Measurements from ENCODE around the gene STAT5B.

STAT5B gene

GRCh38 chr17:42284566-42284965, 8.4 kb upstream of the STAT5B start:
- DNase-seq (ENCODE audit: low read depth): no peak

DNA sequence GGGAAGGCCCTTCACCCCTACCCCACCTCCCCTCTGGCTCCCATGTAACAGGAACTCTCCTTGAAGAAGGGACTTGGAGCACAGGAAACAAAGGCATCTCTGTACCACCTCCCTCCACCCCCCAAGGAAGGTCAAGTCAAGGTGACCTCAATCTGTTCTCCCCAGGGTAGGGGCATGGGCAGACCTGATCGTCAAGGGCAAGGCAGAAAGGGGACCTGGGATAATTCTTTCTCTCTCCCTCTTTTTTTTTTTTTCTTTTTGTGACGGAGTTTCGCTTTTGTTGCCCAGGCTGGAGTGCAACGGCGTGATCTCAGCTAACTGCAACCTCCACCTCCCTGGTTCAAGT, 7.8 kb upstream of the STAT5B start:
- DNase-seq (ENCODE audit: low read depth): no peak

DNA sequence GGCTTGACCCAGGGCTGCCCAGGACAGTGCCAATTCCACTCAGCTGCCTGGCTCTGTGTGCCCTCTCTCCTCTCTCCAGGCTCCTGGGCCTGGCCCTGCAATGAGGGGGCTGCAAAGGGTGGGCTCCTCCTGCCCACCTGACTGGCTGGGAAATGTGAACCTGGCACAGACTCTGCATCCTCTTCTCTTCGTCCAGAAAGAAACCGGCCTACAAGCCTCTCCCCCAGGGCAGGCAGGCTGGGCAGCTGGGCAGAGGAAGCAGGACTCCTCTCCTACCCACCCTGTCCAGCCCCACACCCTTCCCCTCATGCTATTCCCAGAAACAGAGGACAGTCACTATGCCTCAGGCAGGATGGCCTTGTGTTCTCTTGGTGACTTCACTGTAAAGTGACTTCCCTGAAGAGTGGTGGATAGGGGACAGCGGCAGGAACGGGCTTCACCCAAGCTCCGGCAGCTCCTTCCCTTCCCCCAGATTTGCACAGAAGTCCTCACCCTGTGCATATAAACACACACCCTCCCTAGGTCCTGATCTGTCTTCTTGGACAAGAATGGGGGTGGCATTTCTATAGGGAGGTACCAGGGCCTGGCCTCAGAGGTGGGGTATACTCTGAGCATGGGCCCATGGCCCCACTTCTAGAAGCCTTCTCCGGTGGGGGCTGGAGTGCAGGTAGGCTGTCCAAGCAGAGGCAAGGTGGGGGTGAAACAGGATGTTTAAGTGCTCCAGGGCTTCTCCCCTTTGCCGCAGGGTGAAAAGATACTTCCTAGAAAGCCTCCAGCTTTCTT, 7.2 kb upstream of the STAT5B start:
- DNase-seq (ENCODE audit: low read depth): no peak

DNA sequence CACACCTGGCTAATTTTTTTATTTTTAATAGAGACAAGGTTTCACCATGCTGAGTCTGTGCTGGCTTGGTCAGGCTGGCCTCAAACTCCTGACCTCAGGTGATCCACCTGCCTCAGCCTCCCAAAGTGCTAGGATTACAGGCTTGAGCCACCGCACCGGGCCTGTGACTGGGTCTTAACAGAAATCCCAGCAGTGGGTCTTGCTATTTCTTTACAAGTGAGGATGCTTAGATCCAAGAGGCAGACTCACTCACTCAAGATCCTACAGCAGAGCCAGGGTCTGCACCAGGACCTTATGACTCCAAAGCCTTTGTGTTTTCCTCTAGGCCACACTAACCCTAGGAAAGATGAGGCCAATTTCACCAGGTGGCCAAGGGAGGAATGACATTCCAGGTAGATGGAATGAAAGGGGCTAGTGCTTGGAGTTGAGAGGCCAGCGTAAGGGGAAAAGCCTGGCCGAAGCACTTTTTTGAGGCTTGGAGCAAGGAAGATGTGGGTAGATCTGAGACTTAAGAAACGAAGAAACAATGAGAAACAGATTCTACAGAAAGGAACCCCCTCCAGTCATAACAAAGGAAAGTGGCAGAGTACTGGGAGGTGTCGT, 6.4 kb upstream of the STAT5B start:
- no peak for DNase-seq (ENCODE audit: low read depth)

GRCh38 chr17:42281571-42282096, 5.4 kb upstream of the STAT5B start:
- DNase-seq (ENCODE audit: low read depth): no peak

GRCh38 chr17:42279776-42280630, 3.8 kb upstream of the STAT5B start:
- DNase-seq (ENCODE audit: low read depth): no peak

DNA sequence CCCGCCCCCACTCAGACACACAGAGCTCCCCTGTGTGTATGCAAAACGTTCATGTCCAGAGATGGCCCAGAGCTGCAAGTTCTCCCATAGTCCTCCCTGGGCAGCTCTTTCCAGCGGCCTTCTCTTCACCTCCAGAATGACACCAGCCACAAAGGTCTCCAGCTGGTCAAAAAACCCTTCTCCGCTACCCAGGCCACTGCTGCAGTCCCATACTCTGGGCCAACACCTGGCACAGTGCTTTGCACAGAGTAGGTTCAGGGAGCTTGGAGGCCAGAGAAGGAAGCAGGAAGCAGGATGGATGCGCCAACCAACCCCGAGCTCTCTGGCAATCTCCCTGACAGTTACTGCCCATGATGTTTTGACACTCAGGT, 1.1 kb upstream of the STAT5B start:
- no peak for DNase-seq (ENCODE audit: low read depth)

DNA sequence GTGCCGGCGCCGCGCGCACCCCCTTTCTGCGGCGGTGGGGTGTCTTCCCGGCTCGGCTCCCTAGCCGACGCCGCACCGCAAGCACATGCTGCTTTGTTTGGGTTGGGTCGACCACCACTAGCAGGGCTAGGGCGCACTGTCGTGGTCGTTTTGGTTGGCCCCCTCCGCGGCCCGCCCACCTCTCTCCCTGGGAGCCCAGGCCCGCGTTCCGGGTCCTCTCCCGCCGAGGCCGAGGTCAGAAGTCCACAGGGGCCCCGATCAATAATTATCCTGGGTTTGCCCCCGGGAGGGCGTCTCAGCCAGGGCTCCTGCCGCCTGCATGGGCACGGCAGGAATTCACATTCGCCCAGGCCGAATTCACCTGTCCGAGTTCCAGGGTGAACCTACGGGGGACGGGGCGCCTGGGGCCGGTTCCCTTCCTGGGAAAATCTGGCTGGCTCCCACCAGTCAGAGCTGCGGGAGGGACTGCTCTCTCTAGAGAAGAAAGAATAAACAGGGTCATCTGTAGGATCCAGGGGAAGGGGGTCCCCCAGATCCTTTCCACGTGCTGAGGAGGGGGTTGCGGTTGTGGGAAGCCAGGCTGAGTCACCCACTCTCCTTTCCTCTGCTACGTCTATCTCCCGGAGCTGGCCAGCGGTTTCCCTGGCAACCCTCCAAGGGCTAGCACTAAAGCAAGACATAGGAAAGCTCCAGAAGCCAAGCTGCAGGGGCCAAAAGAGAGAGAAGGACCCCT, 584 bp upstream of the STAT5B start:
- DNase-seq (ENCODE audit: low read depth): no peak

DNA sequence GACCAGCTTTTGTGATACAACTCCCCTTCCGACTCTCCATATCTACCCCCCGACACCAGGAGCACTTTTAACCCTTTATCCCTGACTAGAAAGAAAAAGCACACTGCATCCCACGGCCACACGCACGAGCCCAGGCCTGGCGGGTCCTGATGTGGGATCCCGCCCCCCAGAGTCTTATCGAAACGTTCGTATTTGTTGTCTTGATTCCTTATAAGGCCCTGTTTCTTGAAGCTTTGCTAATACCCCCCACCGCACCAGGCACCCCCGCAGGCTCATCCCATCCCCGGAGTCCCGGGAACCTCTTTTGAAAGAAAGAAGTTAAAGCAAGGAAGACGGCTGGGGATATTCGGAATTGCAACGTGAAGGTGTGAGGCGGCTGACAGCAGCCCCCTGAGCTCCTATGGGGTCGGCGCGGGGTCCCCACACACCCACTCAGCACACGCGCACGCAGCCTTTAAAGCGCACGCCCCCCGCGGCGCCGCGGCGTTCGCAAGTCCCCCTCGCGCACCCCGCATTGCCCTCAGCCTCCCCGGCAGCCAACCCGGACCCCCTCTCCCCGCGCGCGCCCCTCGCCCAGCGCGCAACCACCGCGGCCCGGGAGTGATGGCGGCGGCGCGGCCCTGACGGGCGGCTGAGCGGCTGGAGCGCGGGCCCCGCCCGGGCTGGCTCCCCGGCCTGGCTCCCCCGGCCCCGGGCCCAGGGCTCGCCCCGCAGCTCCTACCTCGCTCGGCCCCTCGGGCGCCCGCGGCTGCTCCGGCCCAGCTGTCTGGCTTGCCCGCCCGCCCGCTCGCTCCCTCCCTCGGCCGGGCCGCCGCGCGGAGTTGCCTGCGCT, 448 bp downstream of the STAT5B start:
- peak; percentile 19 for DNase-seq (ENCODE audit: low read depth)

DNA sequence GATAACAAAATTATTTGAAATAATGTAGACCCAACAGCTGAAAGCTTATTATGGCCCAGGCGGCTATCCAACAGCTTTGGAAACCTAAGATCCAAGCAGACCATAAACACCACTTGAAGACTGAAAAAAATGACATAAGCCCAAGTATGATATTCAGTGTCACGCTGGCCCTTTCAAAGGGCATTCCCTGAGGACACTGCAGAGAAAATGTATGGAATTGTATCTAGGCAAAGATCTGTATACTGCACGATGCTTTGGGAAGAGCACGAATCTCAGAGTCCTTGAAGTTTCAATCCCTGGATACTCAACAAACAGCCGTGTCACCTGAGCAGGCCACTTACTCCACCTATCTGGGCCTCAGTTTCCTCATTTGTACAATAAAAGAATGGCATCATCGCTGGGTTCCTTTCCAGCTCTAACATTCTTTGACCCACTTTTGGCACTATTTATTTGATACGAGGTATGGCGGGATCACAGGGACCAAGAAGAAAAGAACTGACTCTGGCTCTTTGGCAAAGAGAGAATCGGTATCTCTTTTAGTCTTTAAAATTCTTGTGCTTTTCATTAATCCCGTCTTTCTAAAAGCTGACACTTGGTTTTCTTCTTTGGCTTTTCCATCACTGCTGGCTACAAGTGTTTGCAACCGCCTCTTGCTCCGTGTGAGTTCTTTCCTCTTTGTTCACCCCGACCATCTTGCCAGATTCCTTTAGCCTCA, 1.2 kb downstream of the STAT5B start:
- no peak for DNase-seq (ENCODE audit: low read depth)

DNA sequence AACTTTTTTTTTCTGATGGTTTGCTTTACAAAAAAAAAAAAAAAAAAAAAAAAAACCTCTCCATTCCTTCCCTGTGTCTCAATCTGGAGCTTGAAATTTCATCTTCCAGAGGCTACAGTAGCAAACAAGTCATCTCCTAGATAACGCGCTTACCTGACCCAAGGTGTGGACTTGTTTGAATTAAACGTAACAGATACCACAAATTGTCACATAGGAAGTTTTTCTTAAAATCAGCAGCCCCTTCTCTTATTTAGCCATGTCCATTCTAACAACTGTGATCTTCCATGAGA, 2.0 kb downstream of the STAT5B start:
- no peak for DNase-seq (ENCODE audit: low read depth)

GRCh38 chr17:42273474-42274252, 2.5 kb downstream of the STAT5B start:
- DNase-seq (ENCODE audit: low read depth): no peak

- no peak for DNase-seq (ENCODE audit: low read depth)
These were observed 3.9 kb downstream of the STAT5B start for GRCh38 chr17:42272162-42272907.

DNA sequence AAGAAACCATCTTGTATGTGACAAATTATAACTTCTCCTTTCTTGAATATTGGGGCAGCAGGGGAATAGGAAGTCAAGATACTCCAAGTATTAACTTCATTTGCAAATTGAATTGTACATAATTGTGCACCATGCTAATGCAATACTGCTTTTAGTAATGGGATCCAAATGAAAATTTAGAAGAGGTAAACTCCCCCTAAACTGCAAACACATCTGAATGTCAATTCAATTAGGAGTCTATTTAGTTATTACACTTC, 4.5 kb downstream of the STAT5B start:
- no peak for DNase-seq (ENCODE audit: low read depth)

DNA sequence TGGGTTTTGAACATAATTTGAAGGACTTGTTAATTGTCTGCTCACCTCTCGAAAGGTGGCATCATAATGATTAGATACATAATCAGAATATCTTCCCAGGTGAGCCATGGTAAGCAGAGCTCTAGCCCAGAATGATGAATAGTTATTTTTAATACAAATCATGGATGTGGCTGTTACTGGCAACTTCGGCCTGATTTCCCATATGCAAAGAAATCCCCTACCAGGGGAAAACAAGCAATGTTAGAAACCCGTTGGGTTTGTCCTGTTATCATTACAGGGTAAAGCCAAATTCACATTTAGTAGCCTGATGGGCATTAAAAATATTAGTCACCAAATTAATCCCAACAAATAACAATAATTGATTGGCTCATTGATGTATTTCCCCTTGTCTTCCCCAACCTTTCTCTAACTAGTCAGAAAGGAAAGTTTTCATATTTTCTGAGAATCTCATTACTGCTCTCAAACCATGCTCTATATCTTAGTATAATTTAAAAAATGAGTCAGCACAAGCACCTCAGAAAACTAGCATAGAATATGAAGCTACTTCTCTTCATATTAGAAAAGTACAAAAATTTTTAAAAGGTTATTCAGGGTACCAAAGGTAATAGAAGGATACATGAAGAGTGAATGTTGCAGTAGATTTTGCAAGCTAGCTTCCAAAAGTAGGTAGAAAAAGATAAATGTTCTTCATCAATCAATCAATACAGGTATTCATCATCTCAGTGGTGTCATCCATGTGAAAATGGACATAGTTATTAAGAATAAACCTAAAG, 5.0 kb downstream of the STAT5B start:
- DNase-seq (ENCODE audit: low read depth): no peak

DNA sequence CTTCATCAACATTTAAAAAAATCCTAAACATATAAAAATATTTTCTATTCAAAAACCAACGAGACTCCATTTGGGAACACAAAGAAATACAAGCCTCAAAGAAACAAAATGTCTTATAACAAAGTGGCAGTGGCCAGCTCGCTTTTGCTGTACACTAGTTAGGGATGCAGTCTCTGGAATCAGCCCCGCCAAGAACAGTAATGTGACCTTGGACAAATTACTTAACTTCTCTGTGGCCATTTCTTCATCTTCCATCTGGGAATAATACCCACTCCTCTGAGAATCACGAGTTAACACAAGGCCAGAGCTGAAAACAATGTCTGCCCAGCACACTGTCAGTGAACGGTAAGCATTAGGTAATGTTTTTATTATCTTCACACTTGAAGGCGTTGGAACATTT, 5.6 kb downstream of the STAT5B start:
- no peak for DNase-seq (ENCODE audit: low read depth)

DNA sequence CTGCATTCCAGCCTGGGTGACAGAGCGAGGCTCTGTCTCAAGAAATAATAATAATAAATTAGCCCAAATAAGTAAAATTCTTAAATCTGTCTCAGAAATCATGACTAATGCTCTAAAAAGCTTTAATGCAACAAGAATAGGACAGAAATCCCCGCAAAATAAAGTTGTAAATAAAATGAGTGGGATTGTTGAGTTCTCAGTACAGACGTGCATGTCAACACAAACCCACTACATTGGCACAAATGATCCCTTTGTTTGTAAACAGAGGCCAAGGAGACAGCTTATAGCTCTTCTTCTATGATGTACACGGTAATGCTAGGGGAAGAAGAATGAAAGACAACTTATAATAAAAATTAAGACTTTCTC, 6.0 kb downstream of the STAT5B start:
- no peak for DNase-seq (ENCODE audit: low read depth)

DNA sequence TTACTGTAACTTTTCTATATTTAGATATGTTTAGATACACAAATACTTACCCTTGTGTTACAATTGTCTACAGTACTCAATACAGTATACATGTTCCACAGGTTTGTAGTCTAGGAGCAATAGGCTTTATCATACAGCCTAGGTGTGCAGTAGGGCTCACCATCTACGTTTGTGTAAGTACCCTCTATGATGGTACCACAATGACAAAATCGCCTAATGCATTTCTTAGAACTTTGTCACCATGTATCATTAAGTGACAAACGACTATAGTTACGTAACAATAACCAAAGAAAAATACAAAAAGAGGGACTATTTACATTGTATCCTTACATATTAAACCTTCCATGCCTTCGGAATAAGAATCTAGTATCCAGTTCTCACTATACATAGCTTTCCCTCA, 8.0 kb downstream of the STAT5B start:
- no peak for DNase-seq (ENCODE audit: low read depth)
